Measurements from ENCODE around the gene STYK1.
"Not testable (repeated sequence)": the region's sequence is repeated elsewhere in the genome, so short reads cannot be mapped to it uniquely, and the experiment has no call there.

Gene STYK1

GRCh38 chr12:10618338-10618987 lies 55.4 kb downstream of the STYK1 start:
- no peak for DNase-seq (ENCODE audit: low read depth)

DNA sequence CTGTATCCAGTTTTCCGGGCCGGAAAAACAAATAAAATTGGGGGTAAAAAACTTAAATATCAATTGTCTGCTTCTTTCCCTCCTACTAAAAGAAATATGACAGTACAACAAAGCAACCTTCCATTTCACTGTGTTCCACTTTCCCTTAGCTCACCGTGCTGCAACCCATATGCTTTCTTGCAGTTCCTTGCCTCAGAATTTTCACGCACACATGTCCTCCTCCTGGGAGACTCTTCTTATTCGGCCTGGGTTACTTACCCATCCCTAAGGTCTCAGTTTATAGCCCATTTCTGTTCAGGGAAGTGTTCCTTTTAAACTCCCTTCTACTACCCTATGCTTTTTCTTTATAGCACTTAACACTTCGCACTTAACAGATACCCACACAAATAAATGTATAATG lies 56.0 kb downstream of the STYK1 start:
- no peak for DNase-seq (ENCODE audit: low read depth)

DNA sequence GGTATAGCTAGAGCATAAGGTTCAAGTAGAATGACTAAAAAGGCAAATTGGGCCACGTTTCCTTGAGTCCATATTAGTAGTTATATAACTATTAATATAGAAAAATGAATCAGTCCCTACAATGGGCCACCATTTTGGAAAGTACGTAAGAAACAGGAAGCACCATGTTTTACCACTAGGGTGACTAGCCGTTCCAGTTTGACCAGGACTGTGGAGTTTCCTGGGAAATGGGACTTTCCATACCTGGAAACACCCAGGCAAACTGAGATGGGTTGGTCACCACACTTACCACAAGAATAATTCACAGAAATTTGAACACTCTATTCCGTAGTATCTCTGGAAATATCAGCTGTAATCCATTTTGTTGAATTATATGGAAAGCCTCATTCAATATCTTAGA lies 58.3 kb downstream of the STYK1 start:
- no peak for DNase-seq (ENCODE audit: low read depth)

GRCh38 chr12:10614056-10614370 lies 59.8 kb downstream of the STYK1 start:
- no peak for DNase-seq (ENCODE audit: low read depth)

DNA sequence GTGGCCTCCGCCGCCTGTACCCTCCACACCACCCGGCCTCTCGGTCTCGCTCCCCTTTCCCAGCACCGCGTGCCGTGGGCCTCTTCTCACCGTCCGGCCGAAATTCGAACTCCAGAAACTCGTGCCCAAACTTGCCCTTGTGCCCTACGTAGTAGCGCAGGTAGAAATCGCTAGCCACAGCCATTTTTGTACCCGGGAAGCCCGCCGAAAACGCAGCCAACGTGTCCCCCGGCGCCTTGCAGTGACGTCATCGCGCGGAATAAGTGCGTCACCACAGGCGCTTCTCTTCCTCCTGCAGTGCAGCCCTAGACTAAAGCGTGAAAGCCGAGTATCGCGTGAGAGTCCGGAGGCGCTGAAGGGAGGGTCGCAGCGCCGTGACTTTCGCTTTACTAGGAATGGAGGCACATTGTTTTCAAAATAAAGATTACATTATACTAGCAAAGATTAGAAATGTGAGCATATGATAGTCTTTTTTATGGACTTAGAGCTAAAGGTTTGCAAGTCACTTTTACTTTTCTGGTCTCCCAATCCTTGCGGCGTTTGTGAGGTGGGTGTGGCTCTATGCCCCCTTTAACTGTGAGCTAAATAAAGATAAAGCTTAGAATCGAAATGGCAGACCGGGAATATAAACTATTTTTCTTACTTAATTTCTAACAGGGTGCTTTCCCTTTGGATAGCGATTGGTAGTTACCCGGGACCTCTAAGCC lies 60.4 kb downstream of the STYK1 start, which contains the start of gene MAGOHB:
Gene MAGOHB, minus strand, starts transcription at position 261 of the 707 bp plus-strand sequence. Its CDS starts 77 bp downstream, at position 184.
- peak; percentile 98 for DNase-seq (ENCODE audit: low read depth)

GRCh38 chr12:10612984-10613348 lies 60.9 kb downstream of the STYK1 start:
- DNase-seq (ENCODE audit: low read depth): no peak

- no peak for DNase-seq (ENCODE audit: low read depth)
These were observed 61.7 kb downstream of the STYK1 start for GRCh38 chr12:10612110-10612509.

GRCh38 chr12:10611258-10611657 lies 62.6 kb downstream of the STYK1 start:
- not testable (repeated sequence) for DNase-seq (ENCODE audit: low read depth)

GRCh38 chr12:10610188-10610587 lies 63.7 kb downstream of the STYK1 start:
- DNase-seq (ENCODE audit: low read depth): no peak

- DNase-seq (ENCODE audit: low read depth): no peak
These were observed 65.9 kb downstream of the STYK1 start for GRCh38 chr12:10607885-10608458.

DNA sequence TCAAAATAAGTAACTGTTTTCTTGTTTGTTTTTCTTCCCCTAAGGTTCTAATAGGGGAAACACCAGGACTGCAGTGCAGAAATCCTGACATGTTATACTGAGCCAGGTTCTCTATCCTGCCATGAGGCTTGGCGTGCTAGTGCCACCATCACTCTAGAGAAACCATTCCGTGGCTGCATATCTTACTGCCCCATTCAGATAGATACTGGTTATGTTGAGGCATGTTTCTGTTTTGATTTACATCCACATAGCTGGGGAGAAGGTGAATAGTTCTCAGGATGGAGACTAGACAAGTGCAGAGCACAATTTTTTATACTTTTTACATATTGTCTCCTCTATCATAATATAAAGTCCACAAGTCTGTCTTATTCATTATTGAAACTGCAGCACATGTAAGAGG lies 72.0 kb downstream of the STYK1 start:
- no peak for DNase-seq (ENCODE audit: low read depth)

GRCh38 chr12:10600988-10601387 lies 72.9 kb downstream of the STYK1 start:
- DNase-seq (ENCODE audit: low read depth): no peak

DNA sequence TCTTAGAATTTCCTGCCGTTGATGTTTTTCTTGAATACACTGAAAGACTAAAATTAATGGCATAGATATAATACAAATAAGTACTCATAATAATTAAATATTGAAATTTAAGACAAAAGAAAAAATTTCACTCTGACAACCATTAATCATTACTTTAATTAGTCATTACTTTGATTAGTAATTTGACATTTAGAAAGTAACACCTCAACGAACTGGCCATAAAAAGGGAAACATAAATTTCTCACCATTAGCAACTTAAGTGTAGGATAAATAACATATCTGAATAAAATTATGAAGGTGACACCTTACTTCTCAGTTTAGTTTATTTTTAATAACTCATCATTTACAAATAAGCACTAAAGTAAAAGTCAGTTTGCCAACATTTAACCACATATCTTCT lies 78.0 kb downstream of the STYK1 start:
- DNase-seq (ENCODE audit: low read depth): no peak

DNA sequence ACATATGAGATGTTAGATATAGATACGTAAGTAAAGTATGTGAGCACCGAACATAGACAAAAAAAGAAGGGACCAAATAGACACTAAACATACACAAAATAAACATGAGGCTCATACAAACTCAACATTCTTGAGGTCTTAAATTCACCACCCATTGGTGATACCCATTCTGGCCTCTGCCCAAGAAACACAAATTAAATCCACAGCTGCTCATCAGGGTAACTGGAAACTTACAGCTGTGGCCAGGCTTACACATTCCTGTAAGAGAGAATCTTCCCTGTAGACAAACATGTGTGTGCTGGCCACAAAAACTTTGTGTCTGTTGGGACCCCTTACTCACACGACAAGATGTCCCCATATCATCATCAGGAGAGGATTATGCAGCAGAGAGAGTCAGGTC lies 82.9 kb downstream of the STYK1 start:
- DNase-seq (ENCODE audit: low read depth): no peak

DNA sequence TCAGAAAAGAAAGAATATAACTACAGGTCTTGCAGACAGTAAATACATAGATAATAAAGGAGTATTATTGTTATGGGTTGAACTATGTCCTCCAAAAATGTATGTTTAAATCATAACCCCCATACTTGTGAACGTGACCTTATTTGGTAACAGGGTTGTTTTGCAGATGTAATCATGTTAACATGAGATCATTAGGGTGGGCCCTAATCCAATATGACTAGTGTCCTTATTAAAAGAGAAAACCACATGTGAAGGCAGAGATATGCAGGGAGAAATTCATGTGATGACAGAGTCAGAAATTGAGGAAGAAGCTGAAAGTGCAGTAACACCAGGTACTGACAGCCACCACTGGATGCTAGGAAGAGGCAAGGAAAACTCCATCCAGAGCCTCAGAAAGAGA lies 89.4 kb downstream of the STYK1 start:
- no peak for DNase-seq (ENCODE audit: low read depth)

DNA sequence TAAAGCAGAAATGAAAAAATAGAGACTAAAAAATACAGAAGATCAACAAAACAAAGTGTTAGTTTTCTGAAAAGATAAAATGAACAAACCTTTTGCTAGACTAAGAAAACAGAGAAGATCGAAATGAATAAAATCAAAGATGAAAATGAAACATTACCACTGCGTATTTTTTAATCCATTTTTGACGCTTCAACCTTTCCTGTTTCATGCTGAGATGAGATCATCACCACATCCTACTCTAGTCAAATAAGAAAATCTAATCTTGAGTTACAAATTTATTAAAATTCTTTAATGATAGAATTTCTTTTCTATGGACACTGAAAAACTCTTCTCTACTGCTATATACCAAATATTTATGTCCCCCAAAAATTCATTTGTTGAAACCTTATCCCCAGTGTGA lies 91.1 kb downstream of the STYK1 start:
- no peak for DNase-seq (ENCODE audit: low read depth)

- DNase-seq (ENCODE audit: low read depth): not testable (repeated sequence)
These were observed 91.7 kb downstream of the STYK1 start for GRCh38 chr12:10582133-10582532.

- no peak for DNase-seq (ENCODE audit: low read depth)
These were observed 99.5 kb downstream of the STYK1 start for GRCh38 chr12:10574307-10574706.

GRCh38 chr12:10572021-10572490 lies 101.8 kb downstream of the STYK1 start:
- DNase-seq (ENCODE audit: low read depth): not testable (repeated sequence)

GRCh38 chr12:10571141-10571540 lies 102.7 kb downstream of the STYK1 start:
- no peak for DNase-seq (ENCODE audit: low read depth)

Measured in stimulated activated CD8-positive, alpha-beta memory T cell treated with anti-CD3 and anti-CD28 coated beads, Interleukin-4, amount 100 ng/mL, for 24 hours (primary cell).